K562 (cell line): ENCODE results near the gene ACAT2. TPM values are rescaled to one million over a fixed set of nuclear protein-coding genes. Genes with fewer than 3 reads are reported as not detected.

Experiments used
- ATAC-seq: fragments of 200-7000 bp; cut with Tn5 transposase; 3 replicates; pipeline ENCODE4 v1.9.1; 2020; ENCODE audit warnings: moderate library complexity
- Bru-seq: library from RNA; stranded (reverse); fragments of 400-500 nt; gene quantifications from one replicate; lab custom pipeline; 2021; lab: Mats Ljungman, UMichigan
- BruChase-seq, 2 experiments: library from RNA; stranded (reverse); fragments of 400-500 nt; gene quantifications; one replicate each; lab custom pipeline; 2021; lab: Mats Ljungman, UMichigan
- BruUV-seq: library from RNA; stranded (reverse); fragments of 400-500 nt; replicated peaks from 2 replicates; lab custom pipeline; 2021; lab: Mats Ljungman, UMichigan
- CTCF ChIA-PET: fragments of 300-600 bp; formaldehyde crosslinking; extraction: SDS; loops from one replicate; lab custom pipeline; 2021; ENCODE audit warnings: low intra/inter-chr PET ratio; lab: Yijun Ruan, JAX
- POLR2A ChIA-PET: fragments of 300-600, 350-650 bp; sonication (Branson Sonifier 250); formaldehyde crosslinking; extraction: SDS; loops from one replicate; lab custom pipeline; 2021; ENCODE audit warnings: antibody characterized with exemption, inconsistent platforms; lab: Yijun Ruan, JAX
- DNase-seq, 4 experiments: peaks; one replicate each; pipeline versions ENCODE4 v3.0.0 to v3.0.0-alpha.2; 2011 to 2018; ENCODE audit warnings: low spot score in 3 of 4, mixed read lengths in 3 of 4; ENCODE audit errors: extremely low read depth in 1 of 4
- FAIRE-seq: peaks from 2 replicates; lab custom pipeline; 2011; peaks lifted over from hg19 to GRCh38; lab: Jason Lieb, UNC
- H2AFZ ChIP-seq: 2 replicates; pipeline ENCODE4 v1.6.0; 2011; ENCODE audit warnings: low read depth, low read length, control low read depth, inconsistent platforms
- H3K27ac ChIP-seq: fragments of 200-600 bp; 3 replicates; pipeline ENCODE4 v1.8.0; 2011; ENCODE audit warnings: low read depth, mild to moderate bottlenecking, control low read depth, inconsistent platforms, low read length, moderate library complexity, mixed read lengths; ENCODE audit errors: extremely low read depth
- H3K27me3 ChIP-seq, 2 experiments: fragments of 300-600 bp in 1 of 2; 2 replicates in 1 of 2; 3 replicates in 1 of 2; pipeline versions ENCODE4 v1.6.0 to v1.8.0; 2011; ENCODE audit warnings: inconsistent platforms in 2 of 2, low read length in 2 of 2, mild to moderate bottlenecking in 1 of 2, mixed read lengths in 1 of 2, moderate library complexity in 1 of 2; ENCODE audit not compliant: control insufficient read depth in 2 of 2, insufficient read depth in 2 of 2
- H3K36me3 ChIP-seq: fragments of 300-600 bp; 3 replicates; pipeline ENCODE4 v1.8.0; 2011; ENCODE audit warnings: mild to moderate bottlenecking, low read length, inconsistent platforms; ENCODE audit not compliant: control insufficient read depth, insufficient read depth
- H3K4me1 ChIP-seq, 2 experiments: fragments of 200-600 bp in 1 of 2; replicated peaks in 1 of 2; 2 replicates in 1 of 2; 3 replicates in 1 of 2; pipeline versions ENCODE4 v1.5.1 to v1.8.0; 2011; ENCODE audit warnings: inconsistent platforms in 2 of 2, low read length in 2 of 2, mild to moderate bottlenecking in 1 of 2, mixed read lengths in 1 of 2, moderate library complexity in 1 of 2; ENCODE audit not compliant: control insufficient read depth in 2 of 2, insufficient read depth in 2 of 2
- H3K4me2 ChIP-seq: 2 replicates; pipeline ENCODE4 v1.6.1; 2011; ENCODE audit warnings: low read length, control low read depth, inconsistent platforms, mixed read lengths; ENCODE audit not compliant: insufficient read depth
- H3K4me3 ChIP-seq: fragments of 200-600 bp; sonication (generic), shearing (Covaris generic); 2 replicates; pipeline ENCODE4 v1.5.1; 2016; ENCODE audit warnings: control low read depth, inconsistent platforms
- H3K79me2 ChIP-seq: fragments of 200-600 bp; 3 replicates; pipeline ENCODE4 v1.8.0; 2011; ENCODE audit warnings: low read length, inconsistent platforms; ENCODE audit not compliant: control insufficient read depth, insufficient read depth
- H3K9ac ChIP-seq, 2 experiments: 2 replicates each; pipeline versions ENCODE4 v1.6.0 to v1.6.1; 2011; ENCODE audit warnings: low read depth in 2 of 2, low read length in 2 of 2, control low read depth in 1 of 2, inconsistent platforms in 1 of 2, mild to moderate bottlenecking in 1 of 2, mixed read lengths in 1 of 2; ENCODE audit not compliant: insufficient read depth in 1 of 2
- H3K9me1 ChIP-seq: one replicate; pipeline ENCODE4 v1.6.0; 2011; ENCODE audit warnings: inconsistent platforms, mild to moderate bottlenecking, low read length, moderate library complexity; ENCODE audit not compliant: control insufficient read depth, insufficient read depth
- H3K9me3 ChIP-seq: replicated peaks from 2 replicates; pipeline ENCODE4 v1.5.1; 2011; ENCODE audit warnings: low read depth, low read length, inconsistent platforms; ENCODE audit not compliant: control insufficient read depth, insufficient read depth
- H4K20me1 ChIP-seq: replicated peaks from 2 replicates; pipeline ENCODE4 v1.6.1; 2011; ENCODE audit warnings: low read length, inconsistent platforms, mixed read lengths; ENCODE audit not compliant: control insufficient read depth, insufficient read depth
- BCLAF1 ChIP-seq, 2 experiments: fragments of 450-650 bp in 1 of 2; IDR thresholded peaks; 2 replicates each; pipeline ENCODE4 v1.6.1; 2011 to 2017; ENCODE audit warnings: low read depth in 2 of 2, antibody characterized with exemption in 1 of 2, borderline replicate concordance in 1 of 2, low read length in 1 of 2, mild to moderate bottlenecking in 1 of 2, mixed read lengths in 1 of 2; ENCODE audit not compliant: control insufficient read depth in 1 of 2
- ELF1 ChIP-seq: fragments of 200-800 bp; sonication (Bioruptor generic); IDR thresholded peaks from 2 replicates; pipeline ENCODE4 v1.6.1; 2016; ENCODE audit warnings: missing genetic modification characterization, missing compliant biosample characterization
- ETV6 ChIP-seq, 3 experiments: fragments of 150-350 bp in 1 of 3; sonication (generic) in 1 of 3; formaldehyde crosslinking in 1 of 3; IDR thresholded peaks; 2 replicates each; pipeline versions ENCODE4 v1.6.1 to v1.8.0; 2014 to 2022; ENCODE audit warnings: borderline replicate concordance in 2 of 3, low read depth in 2 of 3, antibody characterized with exemption in 1 of 3, low read length in 1 of 3, mild to moderate bottlenecking in 1 of 3, missing genetic modification reagents in 1 of 3
- FOXJ3 ChIP-seq: sonication (generic); formaldehyde crosslinking; IDR thresholded peaks from 2 replicates; pipeline ENCODE4 v1.4.0; 2020; ENCODE audit warnings: mild to moderate bottlenecking, missing genetic modification reagents
- JUN ChIP-seq, 2 experiments: sonication (generic) in 1 of 2; formaldehyde crosslinking in 1 of 2; IDR thresholded peaks; 2 replicates each; pipeline versions ENCODE4 v1.6.1 to v1.8.0; 2012 to 2022; ENCODE audit warnings: borderline replicate concordance in 2 of 2, mild to moderate bottlenecking in 2 of 2, improper control_type of control experiment in 1 of 2, low read depth in 1 of 2, low read length in 1 of 2, missing genetic modification reagents in 1 of 2
- PHF20 ChIP-seq: fragments of 450-650 bp; IDR thresholded peaks from 2 replicates; pipeline ENCODE4 v1.6.1; 2018; ENCODE audit not compliant: partially characterized antibody
- TCFL5 ChIP-seq: fragments of 250-450 bp; sonication (Bioruptor Pico); conservative IDR thresholded peaks from 2 replicates; pipeline ENCODE4 v1.6.1; 2021; ENCODE audit warnings: mild to moderate bottlenecking, moderate library complexity, matching md5 sums
- U2AF1 ChIP-seq: fragments of 200-400 bp; formaldehyde crosslinking; optimal IDR thresholded peaks from 2 replicates; pipeline ENCODE3; 2017; ENCODE audit warnings: mild to moderate bottlenecking, low read depth, low read length, moderate library complexity
- ZNF212 ChIP-seq: fragments of 450-650 bp; formaldehyde crosslinking; IDR thresholded peaks from 2 replicates; pipeline ENCODE4 v1.4.0; 2020; ENCODE audit warnings: mild to moderate bottlenecking
- ZNF23 ChIP-seq: fragments of 250-450 bp; sonication (Bioruptor Pico); IDR thresholded peaks from 2 replicates; pipeline ENCODE4 v1.4.0; 2020; ENCODE audit warnings: mild to moderate bottlenecking
- WGBS: fragments of 100-300 bp; shearing (Covaris generic); methylation state at CpG from one replicate; pipeline ENCODE4 v1.1.6; 2016; ENCODE audit warnings: low coverage, mixed read lengths; ENCODE audit not compliant: insufficient coverage; ENCODE audit errors: missing lambda C conversion rate; 5-methylcytosine and 5-hydroxymethylcytosine counted together
- in situ Hi-C: fragments of 300-500 bp; cut with MboI; formaldehyde crosslinking; loops from 4 replicates; pipeline ENCODE4 v1.15.0; 2018; ENCODE audit warnings: inconsistent platforms, mixed read lengths
- intact Hi-C: fragments of 100-400 bp; cut with micrococcal nuclease; formaldehyde crosslinking; loops from 2 replicates; pipeline ENCODE4 v1.14.2; 2022
- long read RNA-seq, 3 experiments: library from polyadenylated mRNA in 2 of 3; library from RNA in 1 of 3; unstranded in 2 of 3; stranded (forward) in 1 of 3; transcript quantifications; one replicate each; pipeline ENCODE4 v2.0.0, GENCODE V29; 2019 to 2022
- polyA minus RNA-seq, 3 experiments: library from RNA; depleted of rRNA, polyadenylated mRNA; stranded (reverse); fragments of >200 nt; gene quantifications; 2 replicates each; pipeline ENCODE4 v1.2.3, GENCODE V29; 2011
- polyA plus RNA-seq, 8 experiments: library from polyadenylated mRNA; depleted of rRNA in 4 of 8; stranded (reverse) in 5 of 8; unstranded in 3 of 8; fragments of >200 nt; fragmentation: Nextera tagmentation in 2 of 8; fragmentation: Illumina TruSeq in 1 of 8; extraction: Ambion mirVana in 2 of 8; extraction: Trizol in 1 of 8; gene quantifications; 2 replicates each; pipeline versions ENCODE4 v1.2.1 to v1.2.3, GENCODE V29; 2011 to 2014; ENCODE audit warnings: inconsistent platforms in 1 of 8, missing spikeins in 1 of 8
- total RNA-seq, 7 experiments: library from RNA; depleted of rRNA in 6 of 7; stranded (reverse); fragments of >200 nt in 6 of 7; fragmentation: Illumina TruSeq in 2 of 7; extraction: Trizol in 2 of 7; gene quantifications; 2 replicates each; pipeline versions ENCODE4 v1.2.1 to v1.2.3, GENCODE V29; 2011 to 2021; ENCODE audit warnings: low replicate concordance in 1 of 7

The ACAT2 gene
- 97.0 and 119 TPM in 2 replicates for total RNA-seq (2011; cell fraction: chromatin; rRNA removed; ENCODE audit: low replicate concordance)
- total RNA-seq (2011; cell fraction: nucleolus; rRNA removed), result 75.9 and 101 TPM in 2 replicates
- 118 and 128 TPM in 2 replicates for total RNA-seq (2011; cell fraction: nucleoplasm; rRNA removed)
- total RNA-seq (2014; rRNA removed) (63.0 and 74.1 TPM in 2 replicates), total RNA-seq (2014; rRNA removed; fragmentation: Illumina TruSeq; extraction: Trizol) (151 and 166 TPM in 2 replicates), total RNA-seq (2015; rRNA removed; fragmentation: Illumina TruSeq; extraction: Trizol) (78.8 and 85.6 TPM in 2 replicates), total RNA-seq (2021) (131 and 144 TPM in 2 replicates), polyA plus RNA-seq (2011; rRNA removed) (265 and 286 TPM in 2 replicates), polyA plus RNA-seq (2014; fragmentation: Illumina TruSeq; extraction: Trizol) (93.8 and 98.3 TPM in 2 replicates), polyA plus RNA-seq (2014; fragmentation: Nextera tagmentation; extraction: Ambion mirVana) (100 to 1,000 TPM; 247 to 309 TPM), polyA plus RNA-seq (2014; rRNA removed) (90.9 and 94.5 TPM in 2 replicates), polyA minus RNA-seq (2011; rRNA and poly(A)+ RNA removed) (193 and 204 TPM in 2 replicates), Bru-seq, nascent RNA (percentile 85 among the genes with signal in this experiment), BruChase-seq, experiment 1, labeled RNA remaining after a 2-hour chase (percentile 85 among the genes with signal in this experiment), BruChase-seq, experiment 2, labeled RNA remaining after a 6-hour chase (percentile 92 among the genes with signal in this experiment)
- polyA plus RNA-seq (2011; cell fraction: cytosol; rRNA removed), result 60.4 and 121 TPM in 2 replicates
- polyA plus RNA-seq (2011; cell fraction: nucleus; rRNA removed), result 71.9 and 123 TPM in 2 replicates
- polyA plus RNA-seq (2012), result 58.3 and 88.8 TPM in 2 replicates
- polyA minus RNA-seq (2011; cell fraction: cytosol; rRNA and poly(A)+ RNA removed), result 59.9 and 62.8 TPM in 2 replicates
- polyA minus RNA-seq (2011; cell fraction: nucleus; rRNA and poly(A)+ RNA removed), result 42.4 and 92.6 TPM in 2 replicates
- long read RNA-seq, experiment 1, transcript ACAT2-201 (9 exons, 3,180 nt), result major isoform, 407 of 565 reads
- long read RNA-seq, experiment 1, partial matches to known transcripts, result 15 of 565 reads
- long read RNA-seq, experiment 1, other reads (novel, unspliced or antisense), result 142 of 565 reads
- long read RNA-seq, experiment 2, transcript ACAT2-201 (9 exons, 3,180 nt), result major isoform, 171 of 221 reads
- long read RNA-seq, experiment 2, partial matches to known transcripts, result 31 of 221 reads
- long read RNA-seq, experiment 2, other reads (novel, unspliced or antisense), result 18 of 221 reads
- long read RNA-seq, experiment 3, transcript ACAT2-201 (9 exons, 3,180 nt), result major isoform, 279 of 311 reads
- long read RNA-seq, experiment 3, partial matches to known transcripts, result 11 of 311 reads
- long read RNA-seq, experiment 3, other reads (novel, unspliced or antisense), result 20 of 311 reads

- Histone ChIP-seq H3K27ac (peak within 1 kb of the TSS; percentile 87), H3K9ac (peak within 1 kb of the TSS; percentile 87 to 100), H3K9me3 (no peaks in the 10 kb centered on the region), H3K4me2 (peak within 1 kb of the TSS; percentile 98), H3K9me1 (no peaks in the 10 kb centered on the region), H2AFZ (peak within 1 kb of the TSS; percentile 98), H3K79me2 (peaks cover 28% of the 10 kb centered on the region), H4K20me1 (no peaks in the 10 kb centered on the region), H3K27me3 (no peaks in the 10 kb centered on the region), H3K4me3 (peak within 1 kb of the TSS; percentile 66), H3K4me1 (peaks cover 16 to 26% of the 10 kb centered on the region in 2 experiments; a peak in 4 of 5 replicates), H3K36me3 (peaks cover 67% of the 10 kb centered on the region)
- ChIA-PET CTCF (no interaction called here), POLR2A (interaction anchor here (0.5 to 2.3 kb wide), 15 partner anchors 8 to 267 kb away, joined by 3 to 14 read pairs (median 5); partner anchors contain the start of genes SOD2 and WTAP)
- intact Hi-C loops, result loop anchor here (1.0 to 2.0 kb wide), 3 partner anchors 27 to 69 kb away; partner anchors contain the start of genes SOD2, TCP1 and WTAP
- DNase-seq, result peak; percentile 98 to 100 (median 99)
- BruUV-seq, result no TSS peak
- FAIRE-seq, result peak; percentile 94
- under 1% methylated on average over 57 of the region's 76 CpGs for WGBS
- in situ Hi-C loops, result no loop called here
- peak; percentile 98 for ATAC-seq
- TF ChIP-seq ETV6 (IDR thresholded peaks at IDR 0.05; ENCODE audit: borderline replicate concordance in 1 of 2, low read depth in 2 of 2, low read length in 1 of 2) (no peak), ETV6 (CRISPR knock-in tag; IDR thresholded peaks at IDR 0.05; ENCODE audit: borderline replicate concordance) (no peak; the same call in 1 of the 2 replicates), PHF20 (no peak), ELF1 (tag) (no peak), ZNF212 (CRISPR knock-in tag) (0 out of 2 replicates have a peak, but pooled peaks have one; percentile 8), TCFL5 (CRISPR knock-in tag) (no peak), FOXJ3 (CRISPR knock-in tag) (no peak), U2AF1 (no peak), ZNF23 (CRISPR knock-in tag) (no peak), JUN (IDR thresholded peaks at IDR 0.05; ENCODE audit: borderline replicate concordance, low read depth, low read length) (no peak), JUN (CRISPR knock-in tag; IDR thresholded peaks at IDR 0.05; ENCODE audit: borderline replicate concordance) (no peak), BCLAF1 (IDR thresholded peaks at IDR 0.05; ENCODE audit: borderline replicate concordance in 1 of 2, control insufficient read depth in 1 of 2, low read depth in 2 of 2, low read length in 1 of 2) (no peak)
Observed at GRCh38 chr6:159761873-159762680, at the start of gene ACAT2. TSS of gene ACAT2 (plus strand) at chr6:159762045. CDS start at chr6:159762088, 43 bp downstream.
